Activated CD8-positive, alpha-beta memory T cell treated with anti-CD3 and anti-CD28 coated beads, Interleukin-2, amount 50 U/mL, for 48 hours (primary cell): ENCODE measurements around the gene DIS3L2.
"Not testable (repeated sequence)": the region's sequence is repeated elsewhere in the genome, so short reads cannot be mapped to it uniquely, and the experiment has no call there.

Experiments
- DNase-seq: peaks from one replicate; pipeline ENCODE4 v3.0.0-alpha.2; 2020

The DIS3L2 gene

DNA sequence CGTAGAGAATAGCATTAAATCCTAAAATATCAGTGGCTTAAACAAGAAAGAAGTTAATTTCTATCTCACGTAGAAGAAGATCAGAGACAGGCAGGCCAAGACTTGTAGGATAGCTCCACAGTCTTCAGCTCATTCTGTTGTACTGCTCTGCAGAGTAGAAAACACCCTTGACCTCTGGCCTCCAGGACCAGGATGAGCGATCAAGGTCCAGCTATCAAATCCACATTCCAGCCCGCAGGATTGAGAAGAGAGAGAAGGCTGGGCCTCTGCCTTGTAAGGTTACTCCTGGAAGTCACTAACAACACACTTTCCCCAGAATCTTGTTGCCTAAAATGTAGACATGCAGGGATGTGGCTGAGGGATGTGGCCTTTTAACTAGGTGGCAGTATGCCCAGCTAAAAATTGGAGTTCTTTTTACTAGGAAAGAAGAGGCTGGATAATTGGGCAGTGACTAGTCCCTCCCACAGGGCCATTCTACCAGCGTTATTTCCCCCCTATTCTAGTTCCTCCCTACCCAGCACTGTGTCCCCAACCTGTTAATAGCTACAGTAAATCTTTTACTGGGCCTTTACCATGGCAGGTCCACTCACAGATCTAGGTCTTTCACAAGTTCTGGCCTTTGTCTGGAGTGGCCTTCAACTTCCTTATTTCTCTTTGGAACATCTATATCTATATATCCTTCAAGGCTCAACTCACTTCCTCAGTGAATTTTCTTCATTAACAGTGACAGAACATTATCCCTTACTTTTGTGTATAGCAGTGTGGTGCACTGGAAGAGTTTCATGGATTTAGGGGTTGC, 165.0 kb downstream of the DIS3L2 start:
- no peak for DNase-seq

DNA sequence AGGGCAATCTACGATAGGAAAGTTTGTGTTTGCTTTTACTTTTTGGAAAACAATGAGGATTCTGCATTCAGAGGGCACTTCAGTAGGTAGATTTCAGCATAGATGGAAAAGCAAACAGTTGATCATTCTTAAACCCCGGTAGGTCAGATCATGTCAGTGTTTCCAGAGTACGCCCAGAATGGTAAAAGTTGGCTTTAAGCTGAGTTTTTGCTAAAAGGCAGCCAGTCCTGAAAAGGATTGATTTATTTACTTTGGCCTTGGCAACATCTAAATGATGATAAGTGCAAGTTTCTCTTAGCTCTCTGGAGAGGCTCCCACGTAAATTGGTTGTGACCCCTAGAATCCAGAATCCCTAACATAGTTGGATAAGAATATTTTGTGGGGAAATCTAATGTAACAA, 168.0 kb downstream of the DIS3L2 start:
- DNase-seq, result no peak

DNA sequence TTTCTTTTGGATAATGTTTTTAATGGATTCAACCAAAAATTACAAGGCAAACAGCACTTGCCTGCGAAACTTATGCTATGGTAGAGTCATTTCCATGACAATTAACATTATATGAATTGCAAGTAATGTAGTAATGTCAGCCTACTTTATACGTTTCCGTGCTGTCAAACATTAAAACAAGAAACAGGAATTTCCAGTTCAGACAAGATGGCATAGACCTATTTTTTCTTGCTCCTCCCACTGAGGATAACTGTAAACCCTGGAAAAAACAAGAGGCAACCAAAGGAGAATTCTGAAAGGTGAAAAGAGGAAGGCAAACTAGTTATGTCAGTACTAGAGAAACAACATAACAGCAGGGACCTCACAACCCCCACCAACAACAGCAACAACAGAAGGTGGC, 170.7 kb downstream of the DIS3L2 start:
- no peak for DNase-seq

DNA sequence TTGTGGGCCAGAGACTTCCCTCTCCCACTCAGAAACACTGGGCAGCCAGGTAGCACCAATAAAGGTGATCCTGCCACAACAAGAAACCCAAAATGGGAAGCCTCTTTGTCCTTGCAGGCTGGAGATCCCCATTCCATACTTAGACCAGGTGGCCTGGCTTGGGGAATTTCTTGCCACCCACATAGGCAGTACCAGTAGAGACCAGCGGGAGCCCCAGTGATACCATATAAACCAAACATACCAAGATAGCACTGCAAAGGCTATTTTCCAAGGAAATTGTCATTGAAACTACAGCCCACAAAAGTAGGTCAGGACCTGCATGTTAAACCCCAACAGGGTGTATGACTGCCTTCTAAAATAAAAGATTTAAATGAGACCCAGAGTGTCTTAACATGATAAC, 171.6 kb downstream of the DIS3L2 start:
- no peak for DNase-seq

DNA sequence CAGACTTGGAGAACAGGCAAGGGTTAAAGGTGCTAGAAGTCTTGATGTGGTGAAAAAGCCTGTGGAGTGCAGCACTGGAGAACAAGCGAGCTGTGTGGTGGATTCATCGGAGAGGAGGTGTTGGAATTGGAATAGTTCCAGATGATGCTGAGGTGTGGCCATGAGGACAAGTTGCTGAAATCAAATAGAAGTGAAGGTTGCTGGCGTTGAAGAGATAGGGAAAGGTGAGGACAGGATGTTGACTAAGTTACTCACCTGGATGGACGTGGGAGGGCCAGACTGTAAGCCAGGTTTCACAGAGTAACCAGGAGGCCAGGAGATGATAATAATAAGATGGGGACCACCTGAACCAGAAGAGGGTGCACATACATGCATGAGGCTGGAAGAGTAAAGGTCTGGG, 173.4 kb downstream of the DIS3L2 start:
- no peak for DNase-seq

DNA sequence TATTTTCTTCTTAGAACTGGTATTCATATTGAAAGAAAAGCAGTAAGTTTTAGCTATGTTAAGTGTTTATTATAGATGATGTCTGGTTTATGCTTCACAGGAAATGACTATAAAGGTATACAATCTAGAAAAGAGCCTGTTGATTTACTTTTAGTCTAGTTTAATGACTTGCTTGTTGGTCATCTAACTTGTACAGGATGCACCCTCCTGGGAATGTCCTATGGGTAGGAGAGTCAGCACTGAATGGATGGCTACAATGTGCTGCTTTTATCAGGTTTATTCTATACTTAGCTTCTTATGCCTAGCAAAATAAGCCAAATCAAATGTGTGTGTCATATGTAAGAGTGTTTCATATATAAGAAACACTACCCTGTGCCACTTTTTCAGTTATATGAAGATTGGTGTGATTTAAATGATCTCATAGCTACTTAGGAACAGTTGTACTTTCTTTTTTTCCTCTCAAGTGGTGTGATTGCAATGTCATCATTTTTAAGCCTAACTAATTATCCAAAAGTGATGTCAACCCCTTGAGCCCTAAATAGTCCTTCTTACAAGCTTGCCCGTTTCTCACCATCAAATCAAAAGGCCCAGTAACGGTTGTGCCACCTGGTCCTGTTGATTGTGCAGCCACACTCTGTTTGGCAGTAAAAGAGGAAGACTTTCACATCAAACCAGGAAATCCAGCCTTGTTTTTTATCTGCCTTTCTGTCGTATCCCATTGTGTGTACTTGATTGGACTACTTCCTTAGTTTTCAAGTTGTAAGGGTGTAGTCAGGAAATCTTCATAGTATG, 176.0 kb downstream of the DIS3L2 start:
- DNase-seq, result no peak

DNA sequence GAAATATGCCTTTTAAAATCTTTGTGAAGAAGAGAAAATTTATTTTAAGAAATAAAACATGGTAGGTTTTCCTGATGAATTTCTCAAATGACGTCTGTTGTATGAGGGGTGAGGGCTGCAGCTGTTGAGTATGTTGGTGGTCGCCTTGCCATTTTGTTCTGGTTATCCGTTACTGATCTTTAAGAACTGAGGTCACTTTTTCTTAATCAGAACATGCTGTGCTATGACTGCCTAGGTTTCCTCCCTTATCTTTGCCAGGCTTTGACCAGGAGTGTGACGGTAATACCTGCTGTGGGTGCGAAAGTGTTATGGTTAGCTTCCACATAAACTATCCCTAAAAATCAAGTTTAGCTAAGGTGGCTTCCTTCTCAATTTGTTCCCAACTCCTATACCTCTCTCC, 176.9 kb downstream of the DIS3L2 start:
- DNase-seq, result no peak

DNA sequence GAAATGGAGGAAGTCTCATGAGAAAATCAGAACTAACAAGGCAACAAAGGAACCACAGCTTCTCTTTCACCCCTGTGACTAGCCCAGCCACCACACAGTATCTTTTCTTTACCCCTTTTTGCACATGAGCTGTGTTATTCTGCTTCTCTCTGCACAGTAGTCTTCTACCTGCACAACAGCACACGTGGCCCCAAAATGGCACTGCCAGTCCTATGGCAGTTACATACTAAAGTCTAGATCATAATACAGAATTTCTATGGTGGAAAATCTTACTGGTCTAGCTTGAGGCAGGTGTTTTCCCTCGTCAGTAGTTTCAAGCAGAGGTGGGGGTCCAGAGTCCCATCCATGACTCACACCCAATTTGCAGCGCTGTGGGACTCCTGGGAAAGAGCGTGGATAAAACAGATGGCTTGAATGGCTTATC, 177.7 kb downstream of the DIS3L2 start:
- DNase-seq, result no peak

DNA sequence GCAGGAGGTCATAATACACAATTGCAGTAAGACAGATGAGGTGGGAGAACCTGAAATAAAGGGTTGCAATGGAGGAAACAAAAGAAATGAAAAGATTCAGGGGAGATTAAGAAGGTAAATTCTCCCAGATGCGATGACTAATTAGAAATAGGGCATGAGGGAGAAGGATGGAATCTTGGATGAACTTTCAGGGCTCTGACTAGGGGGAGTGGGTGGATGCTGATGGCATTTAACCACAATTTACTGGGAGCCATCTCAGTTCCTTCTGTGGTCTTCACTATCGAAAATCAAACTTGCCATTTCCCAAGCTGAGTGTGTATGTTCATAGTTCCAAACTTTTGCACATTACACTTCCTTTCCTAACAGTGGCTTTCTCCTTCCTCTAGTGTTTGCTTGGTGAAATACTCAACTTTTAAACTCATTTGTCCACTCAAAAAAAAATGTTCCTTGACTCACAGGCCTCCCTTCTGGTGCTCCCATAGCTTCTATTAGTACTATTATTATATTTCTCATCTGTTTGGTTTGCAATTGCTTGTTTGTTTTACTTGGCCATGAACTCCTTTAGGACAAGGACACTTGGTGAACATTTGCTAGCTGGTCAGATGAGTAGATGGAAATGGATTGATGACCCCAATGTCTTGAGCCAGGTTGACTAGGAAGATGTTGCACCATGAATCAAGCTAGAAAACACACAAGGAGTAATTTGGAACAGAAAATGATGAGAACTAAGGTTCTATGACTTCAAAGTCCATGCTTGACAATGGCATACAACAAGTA, 178.5 kb downstream of the DIS3L2 start:
- no peak for DNase-seq

DNA sequence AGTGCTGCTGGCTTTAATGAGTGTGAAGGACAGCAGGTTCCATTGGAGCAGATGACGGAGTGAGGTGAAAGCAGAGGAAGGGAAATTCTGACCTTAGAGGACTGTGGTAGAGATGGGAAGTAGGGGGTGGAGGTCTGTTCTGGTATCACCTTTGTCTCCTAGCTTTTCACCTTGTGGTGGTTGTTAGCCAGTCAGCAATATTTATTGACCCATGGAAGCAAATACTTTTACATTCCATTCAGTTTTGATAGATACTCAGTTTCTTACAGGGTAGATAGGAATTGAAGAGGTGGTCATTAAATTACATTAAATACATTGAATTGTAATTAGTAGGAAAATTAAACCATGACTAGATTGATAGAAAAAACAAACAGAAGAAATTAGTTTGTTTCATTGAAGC, 180.1 kb downstream of the DIS3L2 start:
- no peak for DNase-seq

DNA sequence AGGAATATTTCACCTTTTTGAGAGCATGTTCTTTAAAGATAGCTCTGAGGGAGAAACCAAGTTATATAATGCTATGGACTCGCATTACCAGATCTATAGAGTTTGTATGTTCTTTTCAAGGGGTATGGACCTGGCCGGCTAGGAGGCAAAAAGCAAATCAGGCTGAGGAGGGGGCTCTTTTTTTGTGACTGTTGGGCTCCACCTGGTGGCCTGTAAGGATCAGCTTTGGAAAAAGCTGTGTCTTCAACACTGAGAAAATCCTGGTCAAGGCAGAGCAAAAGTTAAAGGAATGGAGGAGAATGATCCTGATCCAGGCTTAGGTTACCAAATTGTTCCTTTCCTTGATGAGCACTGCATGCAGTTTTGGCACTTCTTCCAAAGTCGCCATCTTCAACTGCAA, 180.5 kb downstream of the DIS3L2 start:
- no peak for DNase-seq

DNA sequence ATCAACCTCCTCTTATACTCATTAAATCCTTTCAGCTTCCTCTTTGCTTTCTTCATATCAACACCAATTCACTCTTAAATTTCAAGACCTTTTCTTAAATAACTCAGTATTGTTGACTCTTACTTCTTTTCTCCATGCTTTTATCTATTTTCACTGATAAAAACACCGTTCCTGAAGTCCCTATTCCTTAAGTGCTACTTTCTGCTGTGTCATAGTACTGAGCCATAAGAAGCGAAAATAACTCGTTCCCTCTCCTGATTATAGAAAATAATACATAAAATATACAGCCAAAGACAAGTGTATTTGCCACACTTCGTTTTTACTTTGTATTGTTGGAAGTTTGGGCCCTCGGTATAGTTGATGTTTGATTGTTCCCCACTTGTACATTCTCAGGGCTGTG, 181.0 kb downstream of the DIS3L2 start:
- DNase-seq, result no peak

DNA sequence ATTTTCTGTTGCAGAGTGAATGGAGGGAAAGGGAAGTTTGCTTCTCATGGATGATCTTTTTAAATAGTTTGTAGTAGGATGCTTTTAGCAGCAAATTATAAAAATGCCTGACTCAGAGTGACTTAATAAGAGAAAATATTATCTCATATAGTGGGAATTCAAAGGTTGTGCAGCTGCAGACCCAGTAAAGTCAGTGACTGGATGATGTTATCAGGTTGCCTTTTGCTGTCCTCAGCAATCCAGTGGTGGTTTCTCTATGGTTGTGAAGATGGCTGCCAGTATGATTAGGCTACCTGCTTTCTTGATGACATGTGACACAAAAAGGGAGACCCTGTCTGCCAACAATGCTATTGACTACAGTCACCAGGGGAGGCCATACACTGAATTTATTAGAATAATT, 184.8 kb downstream of the DIS3L2 start:
- DNase-seq, result no peak

DNA sequence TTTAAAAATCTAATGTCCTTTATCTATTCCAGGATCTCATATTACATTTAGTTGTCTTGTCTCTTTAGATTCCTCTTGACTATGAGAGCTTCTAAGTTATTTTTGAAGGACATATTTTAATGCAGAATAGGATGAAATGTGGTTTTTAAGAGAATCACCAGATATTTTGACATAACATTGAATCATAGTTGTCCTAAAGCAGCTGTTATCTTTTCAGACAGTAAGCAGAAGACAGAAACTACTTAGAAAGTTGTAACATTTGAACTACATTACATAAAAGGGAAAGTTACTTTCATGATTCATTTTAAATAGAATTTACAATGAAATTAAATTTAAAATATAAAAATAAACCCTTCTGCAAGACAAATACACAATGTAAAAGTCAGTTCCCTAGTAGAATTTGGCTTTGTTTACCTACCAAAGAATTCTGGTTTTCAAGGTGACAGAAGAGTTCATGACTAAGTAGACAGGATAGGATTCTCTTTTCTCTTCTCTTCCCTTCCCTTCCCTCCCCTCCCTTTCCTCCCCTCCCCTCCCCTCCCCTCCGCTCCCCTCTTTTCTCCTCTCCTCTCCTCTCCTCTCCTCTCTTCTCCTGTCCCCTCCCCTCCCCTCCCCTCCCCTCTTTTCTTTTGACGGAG, 186.0 kb downstream of the DIS3L2 start:
- no peak for DNase-seq

DNA sequence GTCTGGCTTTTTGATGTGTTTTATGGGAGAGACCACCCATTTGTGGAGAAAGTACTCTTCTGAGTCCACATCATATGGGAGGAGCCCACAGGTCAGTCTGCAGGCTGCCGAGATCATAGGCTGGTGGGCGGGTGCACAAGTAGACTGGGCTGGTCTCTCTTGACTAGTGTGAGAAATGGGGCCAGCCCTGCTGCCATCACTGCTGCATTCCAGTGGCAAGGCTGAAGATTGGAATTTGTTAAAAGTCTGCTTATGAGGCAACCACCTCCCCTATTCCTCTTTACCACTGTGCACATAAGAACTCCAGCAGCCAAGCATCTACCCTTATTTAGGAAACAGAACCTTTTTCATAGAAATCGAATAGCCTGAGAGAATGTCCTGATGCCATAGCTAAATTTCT, 200.7 kb downstream of the DIS3L2 start:
- no peak for DNase-seq

DNA sequence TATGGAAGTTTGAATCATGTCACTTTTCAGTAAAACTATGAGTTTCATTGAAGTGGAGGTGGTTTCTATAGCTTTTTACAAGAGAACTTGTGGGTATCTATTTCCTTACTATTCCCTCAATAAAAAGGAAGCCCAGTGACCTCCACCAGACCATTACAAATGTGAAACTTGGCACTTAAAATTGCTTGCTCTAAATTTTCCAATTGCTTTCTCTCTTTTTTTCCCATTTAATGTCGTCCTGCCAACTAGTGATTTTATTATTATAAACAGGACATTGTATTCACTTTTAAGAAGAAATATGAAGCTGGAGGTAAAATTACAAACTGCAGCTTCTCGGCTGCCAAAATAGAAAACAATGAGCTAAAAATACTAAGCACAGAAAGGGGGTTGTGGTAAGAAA, 208.9 kb downstream of the DIS3L2 start:
- DNase-seq, result no peak

DNA sequence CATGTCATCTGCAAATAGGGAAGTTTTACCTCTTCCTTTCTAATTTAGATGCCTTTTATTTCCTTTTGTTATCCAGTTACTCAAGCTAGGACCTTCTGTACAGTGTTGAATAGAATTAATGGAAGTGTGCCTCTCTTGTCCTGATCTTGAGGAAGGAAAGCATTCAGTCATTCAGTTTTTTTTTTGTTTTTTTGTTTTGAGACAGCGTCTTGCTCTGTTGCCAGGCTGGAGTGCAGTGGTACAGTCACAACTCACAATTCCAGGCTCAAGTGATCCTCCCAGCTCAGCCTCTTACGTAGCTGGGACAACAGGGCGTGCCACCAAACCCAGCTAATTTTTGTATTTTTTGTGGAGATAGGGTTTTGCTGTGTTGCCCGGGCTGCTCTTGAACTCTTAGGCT, 213.1 kb downstream of the DIS3L2 start:
- DNase-seq, result no peak

DNA sequence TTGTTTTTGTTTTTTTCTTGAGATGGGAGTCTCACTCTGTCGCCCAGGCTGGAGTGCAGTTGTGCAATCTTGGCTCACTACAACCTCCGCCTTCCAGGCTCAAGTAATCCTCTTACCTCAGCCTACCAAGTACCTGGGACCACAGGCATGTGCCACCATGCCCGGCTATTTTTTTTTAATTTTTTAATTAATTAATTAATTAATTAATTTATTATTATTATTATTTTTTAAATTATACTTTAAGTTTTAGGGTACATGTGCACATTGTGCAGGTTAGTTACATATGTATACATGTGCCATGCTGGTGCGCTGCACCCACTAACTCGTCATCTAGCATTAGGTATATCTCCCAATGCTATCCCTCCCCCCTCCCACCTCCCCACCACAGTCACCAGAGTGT, 215.1 kb downstream of the DIS3L2 start:
- not testable (repeated sequence) for DNase-seq

DNA sequence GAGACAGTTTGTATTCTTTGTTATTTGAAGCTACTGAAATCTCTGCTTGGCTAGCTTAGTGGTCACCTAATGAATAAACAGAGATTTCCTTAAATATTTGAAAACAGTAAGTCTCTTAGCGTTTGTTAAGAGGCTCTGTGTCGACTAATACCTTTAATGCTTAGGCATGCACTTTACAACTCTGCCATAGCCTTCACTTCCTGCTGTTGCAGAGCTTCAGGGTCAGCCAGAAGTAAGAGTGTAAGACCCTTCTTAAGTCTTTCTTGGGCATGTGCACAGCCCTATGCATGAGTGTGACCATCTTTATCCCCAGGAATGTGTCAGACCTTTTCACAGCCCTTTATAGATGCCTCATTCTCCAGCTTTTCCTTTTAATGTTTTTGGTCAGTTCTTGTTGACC, 221.8 kb downstream of the DIS3L2 start:
- no peak for DNase-seq

DNA sequence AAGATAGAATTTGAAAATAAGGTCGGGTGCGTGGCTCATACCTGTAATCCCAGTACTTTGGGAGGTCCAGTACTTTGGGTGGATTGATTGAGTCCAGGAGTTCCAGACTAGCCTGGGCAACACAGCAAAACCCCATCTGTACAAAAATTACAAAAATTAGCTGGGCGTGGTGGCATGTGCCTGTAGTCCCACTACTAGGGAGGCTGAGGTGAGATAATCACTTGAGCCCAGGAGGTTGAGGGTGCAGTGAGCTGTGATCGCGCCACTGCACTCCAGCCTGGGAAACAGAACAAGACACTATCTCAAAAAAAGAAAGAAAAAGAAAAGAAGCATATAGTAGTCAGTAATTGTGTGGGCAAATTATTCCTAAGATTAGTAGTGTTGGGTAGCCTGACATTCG, 222.8 kb downstream of the DIS3L2 start:
- no peak for DNase-seq

DNA sequence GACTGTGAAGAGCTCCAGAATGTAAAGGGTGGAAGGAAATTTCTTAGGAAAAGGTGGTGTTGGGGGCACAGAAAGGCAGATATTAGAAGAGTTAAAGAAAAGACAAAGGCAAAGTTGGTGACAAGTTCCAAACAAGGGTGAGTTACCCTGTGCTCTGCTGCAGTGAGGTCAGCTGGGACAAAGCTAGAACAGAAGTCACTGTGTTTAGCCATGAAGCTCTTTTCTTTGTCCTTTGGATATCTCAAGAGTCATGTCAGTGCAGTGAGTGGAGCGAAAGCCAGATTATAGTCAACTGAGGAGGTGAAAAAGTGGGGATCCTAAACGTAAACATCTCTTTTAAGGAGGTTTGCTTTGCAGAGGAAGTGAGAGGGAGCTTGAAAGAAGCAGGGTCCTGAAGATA, 229.3 kb downstream of the DIS3L2 start:
- DNase-seq, result no peak

DNA sequence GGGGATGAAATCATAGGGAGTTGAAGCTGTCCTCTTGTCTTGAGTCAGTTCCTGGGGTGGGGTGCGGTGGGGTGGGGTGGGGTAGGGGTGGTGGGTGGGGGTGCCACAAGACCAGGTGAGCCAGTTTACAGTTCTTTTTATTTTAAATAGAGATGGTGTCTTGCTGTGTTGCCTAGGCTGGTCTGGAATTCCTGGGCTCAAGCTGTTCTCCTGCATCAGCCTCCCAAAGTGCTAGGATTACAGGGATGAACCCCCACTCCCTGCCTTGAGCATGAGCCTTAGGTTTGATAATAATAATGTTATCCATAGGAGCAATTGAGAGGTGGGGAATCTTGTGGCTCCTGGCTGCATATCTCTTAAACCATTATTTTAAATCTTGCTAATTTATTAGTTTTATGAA, 234.0 kb downstream of the DIS3L2 start:
- DNase-seq, result no peak

DNA sequence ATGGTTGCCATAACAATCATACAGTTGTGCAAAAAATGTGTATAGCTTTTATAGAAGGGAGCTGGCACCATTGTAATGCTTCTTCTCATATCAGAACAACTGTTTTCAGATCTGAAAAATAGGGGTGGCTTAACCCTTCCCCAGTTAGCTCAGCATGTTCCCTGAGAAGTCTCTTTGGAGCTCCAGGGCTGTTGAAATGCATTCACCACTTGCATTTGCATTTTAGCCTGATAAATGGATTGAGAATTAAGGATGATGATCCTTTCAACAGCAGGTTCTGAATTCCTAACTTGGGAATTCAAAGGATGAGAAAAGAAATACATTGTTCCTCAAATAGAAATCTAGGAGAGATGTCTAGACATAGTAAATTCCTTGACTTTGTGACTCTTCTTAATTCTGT, 235.3 kb downstream of the DIS3L2 start:
- DNase-seq, result no peak
